HEK293 (cell line): Measurements from ENCODE around the gene SBF2.

Source experiments
- GFI1B ChIP-seq: fragments of 450-650 bp; formaldehyde crosslinking; IDR thresholded peaks from 2 replicates; pipeline ENCODE4 v1.5.1; 2016; ENCODE audit warnings: missing biosample characterization, missing genetic modification characterization
- TF ChIP-seq, protein P1 (sequence below): fragments of 450-650 bp; formaldehyde crosslinking; IDR thresholded peaks from 2 replicates; pipeline ENCODE4 v1.5.1; 2016; ENCODE audit warnings: missing biosample characterization, missing genetic modification characterization

DNA sequence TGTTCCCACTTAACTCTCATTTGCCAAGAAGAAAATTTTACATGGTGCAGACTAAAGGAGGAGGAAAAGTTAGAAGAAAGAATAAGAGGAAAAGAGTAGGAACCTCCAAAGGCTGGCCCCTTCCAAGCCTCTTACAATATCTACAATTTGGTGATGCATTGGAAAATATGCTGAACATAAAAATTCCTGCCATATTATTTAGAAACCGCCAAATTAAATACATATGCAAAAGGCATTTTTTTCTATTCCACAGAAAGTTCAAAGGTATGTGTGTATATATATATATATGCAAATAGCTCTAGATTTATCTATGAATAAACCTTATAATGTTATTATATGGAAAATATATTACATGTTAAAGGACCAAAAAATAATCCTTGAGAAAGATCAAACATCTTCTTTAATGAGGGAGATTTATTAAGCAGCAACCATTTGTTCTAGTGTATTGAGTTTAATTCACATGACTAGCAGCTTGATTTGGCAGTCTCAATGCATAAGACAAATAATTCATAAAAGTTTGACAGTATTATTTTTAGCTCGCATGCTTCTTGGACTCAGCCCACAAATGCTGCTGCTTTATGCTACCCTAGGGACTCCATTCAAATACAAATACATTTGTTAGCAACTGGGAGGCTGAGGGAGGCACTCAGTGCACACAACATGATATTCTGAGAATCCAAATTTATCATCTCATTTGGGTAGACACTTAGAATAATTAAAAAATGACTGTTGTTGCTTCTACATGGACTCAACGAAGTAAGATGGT, 184.9 kb downstream of the SBF2 start:
- TF ChIP-seq, protein P1, sequence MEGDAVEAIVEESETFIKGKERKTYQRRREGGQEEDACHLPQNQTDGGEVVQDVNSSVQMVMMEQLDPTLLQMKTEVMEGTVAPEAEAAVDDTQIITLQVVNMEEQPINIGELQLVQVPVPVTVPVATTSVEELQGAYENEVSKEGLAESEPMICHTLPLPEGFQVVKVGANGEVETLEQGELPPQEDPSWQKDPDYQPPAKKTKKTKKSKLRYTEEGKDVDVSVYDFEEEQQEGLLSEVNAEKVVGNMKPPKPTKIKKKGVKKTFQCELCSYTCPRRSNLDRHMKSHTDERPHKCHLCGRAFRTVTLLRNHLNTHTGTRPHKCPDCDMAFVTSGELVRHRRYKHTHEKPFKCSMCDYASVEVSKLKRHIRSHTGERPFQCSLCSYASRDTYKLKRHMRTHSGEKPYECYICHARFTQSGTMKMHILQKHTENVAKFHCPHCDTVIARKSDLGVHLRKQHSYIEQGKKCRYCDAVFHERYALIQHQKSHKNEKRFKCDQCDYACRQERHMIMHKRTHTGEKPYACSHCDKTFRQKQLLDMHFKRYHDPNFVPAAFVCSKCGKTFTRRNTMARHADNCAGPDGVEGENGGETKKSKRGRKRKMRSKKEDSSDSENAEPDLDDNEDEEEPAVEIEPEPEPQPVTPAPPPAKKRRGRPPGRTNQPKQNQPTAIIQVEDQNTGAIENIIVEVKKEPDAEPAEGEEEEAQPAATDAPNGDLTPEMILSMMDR (tag by site-specific recombination) = no peak
- no peak for TF ChIP-seq GFI1B (tag by site-specific recombination)
